Activated CD8-positive, alpha-beta memory T cell treated with anti-CD3 and anti-CD28 coated beads for 24 hours (primary cell): ENCODE results near the gene BATF.
A peak's percentile ranks its signal among the peaks of the same experiment; 100 is the strongest.

Experiments
- DNase-seq: peaks from one replicate; pipeline ENCODE4 v3.0.0-alpha.2; 2020

The BATF gene

DNA sequence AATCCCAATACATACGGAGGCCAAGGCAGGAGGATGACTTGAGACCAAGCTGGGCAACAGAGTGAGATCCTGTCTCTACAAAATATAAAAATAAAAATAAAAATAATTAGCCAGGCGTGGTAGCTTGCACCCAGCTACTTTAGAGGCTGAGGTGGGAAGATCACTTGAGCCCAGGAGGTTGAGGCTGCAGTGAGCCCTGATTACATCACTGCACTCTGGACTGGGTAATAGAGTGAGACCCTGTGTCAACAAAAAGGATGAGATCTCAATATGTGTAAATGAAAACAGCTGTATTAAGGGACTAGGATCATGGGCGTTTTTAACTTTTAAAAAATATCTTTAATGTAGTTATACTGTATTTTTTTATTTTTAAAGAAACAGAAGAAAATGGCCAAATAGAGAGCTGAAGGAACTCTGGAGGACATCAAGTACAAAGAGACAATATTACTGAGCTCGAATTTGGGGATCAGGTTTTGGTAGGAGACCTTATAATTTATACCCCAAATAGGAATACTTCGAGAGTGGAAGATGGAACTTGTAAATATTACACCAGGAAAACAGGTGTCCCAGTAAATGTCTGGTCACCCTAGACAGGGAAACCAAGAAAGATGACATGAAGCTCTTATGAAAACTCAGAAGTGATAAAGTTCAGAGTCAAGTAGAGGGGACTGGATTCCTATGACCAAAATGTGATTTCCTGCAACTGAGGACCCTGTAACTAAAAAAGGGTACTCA lies 13.1 kb downstream of the BATF start:
- no peak for DNase-seq

GRCh38 chr14:75537071-75537470 lies 14.8 kb downstream of the BATF start:
- DNase-seq = peak; percentile 9

DNA sequence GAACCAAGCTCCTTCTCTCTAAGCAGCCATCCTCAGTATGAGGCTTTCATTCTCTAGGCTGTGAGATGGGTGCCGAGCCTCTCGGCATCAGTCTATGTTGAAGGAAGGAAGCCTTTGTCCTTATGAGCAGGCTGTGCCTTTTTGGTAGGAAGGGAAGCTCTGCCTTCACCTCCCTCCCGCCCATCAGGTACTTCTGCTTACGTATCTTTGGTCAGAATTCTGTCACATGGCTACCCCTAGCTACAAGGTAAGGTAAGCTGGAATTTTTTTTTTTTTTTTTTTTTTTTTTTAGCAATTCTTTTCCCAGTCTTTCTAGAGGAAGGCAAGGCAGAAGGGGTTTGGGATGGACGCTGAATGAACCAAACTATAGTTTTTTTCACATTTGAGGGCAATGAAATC lies 16.9 kb downstream of the BATF start:
- peak; percentile 57 for DNase-seq

GRCh38 chr14:75539561-75540478 lies 17.6 kb downstream of the BATF start:
- peak; percentile 80 for DNase-seq

- no peak for DNase-seq
Measured at GRCh38 chr14:75540479-75540851, 18.2 kb downstream of the BATF start.

DNA sequence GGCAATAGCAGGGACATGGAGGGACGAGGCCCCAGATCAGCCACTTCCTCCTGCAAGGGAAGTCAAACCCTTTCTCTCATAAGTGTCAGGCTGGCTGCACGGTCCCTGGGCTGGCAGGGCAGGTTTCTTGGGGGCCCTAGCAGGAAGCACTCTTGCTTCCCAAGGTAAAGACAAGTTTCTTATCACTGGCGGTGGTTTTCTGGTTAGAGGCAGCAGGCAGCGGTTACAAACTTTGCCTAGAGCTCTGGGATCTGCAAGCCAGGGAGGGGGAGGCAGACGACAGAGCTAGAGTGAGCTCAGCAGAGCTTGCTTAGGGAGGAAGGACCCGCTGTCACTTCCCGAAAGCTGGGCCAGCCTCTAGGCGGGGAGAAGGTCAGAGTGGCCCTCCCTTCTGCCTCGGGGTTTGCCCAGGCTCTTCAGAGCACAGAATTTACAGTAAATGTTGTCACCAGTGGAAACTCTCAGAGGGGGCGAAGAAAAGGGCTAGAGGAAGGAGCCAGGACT lies 20.4 kb downstream of the BATF start:
- peak; percentile 86 for DNase-seq

GRCh38 chr14:75543253-75543652 lies 21.0 kb downstream of the BATF start:
- DNase-seq = no peak

DNA sequence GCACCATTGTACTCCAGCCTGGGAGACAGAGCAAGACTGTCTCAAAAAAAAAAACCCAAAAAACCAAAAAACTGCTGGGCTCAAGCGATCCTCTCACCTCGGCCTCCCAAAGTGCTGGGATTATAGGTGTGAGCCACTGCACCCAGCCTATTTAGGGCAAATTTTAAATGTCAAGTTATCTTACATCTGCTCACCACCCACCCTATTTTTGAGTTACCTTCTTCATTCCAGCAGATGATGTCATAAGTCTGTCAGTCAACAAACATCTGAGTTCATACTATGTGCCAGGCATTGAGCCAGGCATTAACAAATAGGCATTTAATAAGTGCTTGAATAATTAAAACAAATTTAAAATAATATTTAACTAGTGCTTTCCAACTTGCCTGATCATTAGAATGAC lies 21.5 kb downstream of the BATF start:
- DNase-seq = no peak

DNA sequence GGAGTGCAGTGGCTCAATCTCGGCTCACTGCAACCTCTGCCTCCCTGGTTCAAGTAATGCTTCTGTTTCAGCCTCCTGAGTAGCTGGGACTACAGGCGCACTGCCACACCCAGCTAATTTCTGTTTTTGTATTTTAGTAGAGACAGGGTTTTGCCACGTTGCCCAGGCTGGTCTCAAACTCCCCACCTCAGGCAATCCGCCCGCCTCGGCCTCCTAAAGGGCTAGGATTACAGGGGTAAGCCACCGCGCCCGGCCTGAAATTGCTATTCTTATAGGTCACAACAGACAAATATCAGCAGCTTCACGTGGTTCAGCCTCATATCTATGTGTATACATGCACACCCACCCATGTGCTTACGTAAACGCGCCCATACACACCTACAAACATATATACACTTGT lies 23.6 kb downstream of the BATF start:
- DNase-seq = peak; percentile 50

GRCh38 chr14:75547552-75548250 lies 25.4 kb downstream of the BATF start:
- DNase-seq = peak; percentile 55

GRCh38 chr14:75548544-75548943 lies 26.3 kb downstream of the BATF start:
- no peak for DNase-seq

GRCh38 chr14:75549169-75549568 lies 26.9 kb downstream of the BATF start:
- DNase-seq = no peak

DNA sequence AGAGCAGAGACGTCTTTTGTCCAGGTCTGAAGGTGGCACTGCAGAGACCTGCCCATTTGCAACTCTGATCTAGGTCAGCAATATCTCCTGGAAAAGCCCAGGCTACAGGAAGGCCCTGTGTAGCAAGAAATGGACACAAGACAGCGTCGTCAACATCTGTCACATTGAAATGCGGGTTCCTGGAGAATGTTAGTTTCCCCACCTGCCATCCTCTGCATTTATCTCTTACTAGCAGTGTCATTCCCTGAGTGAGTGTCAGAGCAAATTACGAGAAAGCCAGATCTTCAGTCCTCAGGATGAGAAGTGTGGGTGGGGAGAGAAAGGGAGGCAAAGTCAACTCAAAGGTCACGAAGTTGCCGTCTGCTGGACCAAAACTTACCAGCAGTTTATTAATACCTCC lies 28.8 kb downstream of the BATF start:
- peak; percentile 38 for DNase-seq

DNA sequence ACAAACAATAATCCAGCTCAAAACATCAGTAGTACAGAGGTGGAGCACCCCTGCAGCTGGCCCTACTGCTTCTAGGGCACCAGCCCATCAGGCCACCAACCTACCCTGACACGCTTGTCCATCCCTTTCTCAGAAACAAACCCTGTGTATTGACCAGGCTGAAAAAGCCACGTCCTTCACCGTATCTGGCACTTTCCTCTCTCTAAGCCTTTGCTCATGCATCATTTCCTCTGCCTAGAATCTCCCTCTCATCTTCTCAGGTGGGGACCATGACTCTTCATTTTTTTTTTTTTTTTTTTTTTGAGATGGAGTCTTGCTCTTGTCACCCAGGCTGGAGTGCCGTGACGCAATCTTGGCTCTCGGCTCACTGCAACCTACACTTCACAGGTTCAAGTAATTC lies 30.9 kb downstream of the BATF start:
- peak; percentile 49 for DNase-seq

DNA sequence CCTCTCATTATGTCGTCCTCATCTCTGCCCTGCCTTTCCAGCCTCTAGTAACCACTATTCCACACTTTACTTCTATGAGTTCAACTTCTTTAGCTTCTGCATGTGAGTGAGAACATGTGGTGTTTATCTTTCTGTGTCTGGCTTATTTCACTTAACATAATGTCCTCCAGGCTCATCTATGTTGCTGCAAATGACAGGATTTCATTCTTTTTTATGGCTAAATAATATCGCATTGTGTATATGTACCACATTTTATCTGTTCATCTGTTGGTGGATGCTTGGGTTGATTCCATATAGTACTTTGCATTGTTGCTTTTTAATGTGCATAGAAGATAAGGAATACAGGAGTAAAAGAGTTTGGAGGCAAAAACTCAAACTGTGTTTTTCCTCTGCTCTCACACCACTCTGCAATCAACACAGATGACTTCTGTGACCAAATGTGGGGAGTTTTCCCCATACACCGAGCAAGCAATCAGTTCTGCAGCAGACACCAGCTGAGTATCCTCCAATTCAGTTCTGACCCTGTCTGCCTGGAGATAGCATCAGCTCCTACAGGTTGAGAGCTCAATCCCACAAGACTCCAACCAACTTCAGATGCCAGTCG lies 31.6 kb downstream of the BATF start:
- DNase-seq = no peak

GRCh38 chr14:75554482-75554881 lies 32.2 kb downstream of the BATF start:
- DNase-seq = no peak

DNA sequence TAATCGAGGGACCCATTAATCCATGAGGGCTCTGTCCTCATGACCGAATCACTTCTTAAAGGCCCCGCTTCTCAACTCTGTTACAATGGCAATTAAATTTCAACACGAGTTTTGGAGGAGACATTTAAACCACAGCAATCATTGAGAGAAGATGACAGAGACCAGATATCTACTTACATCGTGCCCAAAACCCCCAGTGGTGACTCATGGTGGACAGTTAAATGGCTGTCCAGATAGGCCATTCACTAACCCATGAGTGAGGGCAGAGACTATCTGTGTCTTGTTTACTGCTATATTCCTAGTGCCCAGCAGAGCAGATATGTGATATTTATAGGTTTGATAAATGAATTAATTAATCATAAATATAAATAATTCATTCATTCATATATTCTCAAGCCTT lies 36.2 kb downstream of the BATF start:
- no peak for DNase-seq

DNA sequence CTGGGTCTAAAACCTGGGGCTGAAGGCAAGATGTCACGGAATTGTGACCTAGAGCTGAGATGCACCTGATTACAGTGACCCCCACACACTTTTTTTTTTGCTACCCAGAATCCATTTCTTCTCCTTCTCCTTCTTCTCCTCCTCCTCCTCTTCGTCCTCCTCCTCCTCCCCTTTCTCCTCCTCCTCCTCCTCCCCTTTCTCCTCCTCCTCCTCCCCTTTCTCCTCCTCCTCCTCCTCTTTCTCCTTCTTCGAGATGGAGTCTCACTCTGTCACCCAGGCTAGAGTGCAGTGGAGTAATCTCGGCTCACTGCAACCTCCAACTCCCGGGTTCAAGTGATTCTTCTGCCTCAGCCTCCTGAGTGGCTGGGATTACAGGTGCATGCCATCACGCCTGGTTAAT lies 36.8 kb downstream of the BATF start:
- no peak for DNase-seq

DNA sequence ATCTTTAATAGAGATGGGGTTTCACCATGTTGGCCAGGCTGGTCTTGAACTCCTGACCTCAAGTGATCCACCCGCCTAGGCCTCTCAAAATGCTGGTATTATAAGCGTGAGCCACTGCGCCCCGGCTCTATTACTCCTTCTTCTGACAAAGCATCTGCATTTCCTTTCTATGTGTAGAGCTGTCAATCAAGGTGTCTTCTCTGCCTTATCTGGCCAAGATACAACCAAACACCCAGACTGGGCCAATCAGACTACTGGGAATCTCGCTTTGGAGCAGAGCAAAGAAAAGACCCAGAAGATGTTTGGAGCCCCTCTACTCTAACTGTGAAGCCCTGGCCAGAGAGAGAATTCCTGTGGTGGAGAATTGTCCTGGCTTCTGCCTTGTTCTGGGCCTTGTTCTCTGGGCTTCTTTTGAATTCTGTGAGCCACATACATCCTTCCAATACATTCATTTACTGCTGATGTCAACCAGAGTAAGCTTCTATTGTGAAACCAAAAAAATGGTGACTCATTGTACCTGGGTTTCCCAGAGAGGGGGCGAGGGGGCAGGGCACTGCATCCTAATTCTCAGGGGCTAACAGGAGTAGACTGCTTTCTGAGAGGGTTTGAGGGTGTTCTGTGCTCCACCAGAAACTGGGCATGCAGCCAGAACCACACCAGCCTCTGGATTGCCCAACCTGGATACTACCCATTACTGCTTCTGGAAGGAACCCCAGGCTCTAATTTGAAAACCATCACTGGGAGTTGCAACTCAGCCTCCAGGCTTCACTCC lies 37.4 kb downstream of the BATF start:
- DNase-seq = peak; percentile 82

- DNase-seq = peak; percentile 78
Measured at GRCh38 chr14:75561013-75561432, 38.8 kb downstream of the BATF start.

- DNase-seq = peak; percentile 79
Measured at GRCh38 chr14:75562089-75562488, 39.8 kb downstream of the BATF start.

DNA sequence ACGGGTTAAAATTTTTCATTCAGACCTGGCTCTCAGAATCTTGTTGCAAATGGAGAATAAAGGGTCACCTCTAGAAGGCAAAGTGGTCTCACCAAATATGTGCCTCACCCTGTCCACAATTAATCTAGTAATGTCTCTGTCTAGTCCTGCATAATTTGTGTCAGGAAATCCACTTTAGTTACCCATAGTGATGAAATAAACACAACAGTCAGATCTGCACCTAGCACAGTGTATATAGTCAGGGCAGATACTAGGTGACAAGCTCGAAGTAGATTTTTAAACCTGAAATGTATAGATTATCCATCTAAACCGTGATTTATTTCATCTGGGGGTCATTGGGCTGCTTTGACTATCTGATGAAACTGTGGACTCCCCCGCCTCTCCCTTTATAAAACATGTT lies 40.2 kb downstream of the BATF start:
- no peak for DNase-seq
